Measurements from ENCODE around the gene HACD3.

DNA sequence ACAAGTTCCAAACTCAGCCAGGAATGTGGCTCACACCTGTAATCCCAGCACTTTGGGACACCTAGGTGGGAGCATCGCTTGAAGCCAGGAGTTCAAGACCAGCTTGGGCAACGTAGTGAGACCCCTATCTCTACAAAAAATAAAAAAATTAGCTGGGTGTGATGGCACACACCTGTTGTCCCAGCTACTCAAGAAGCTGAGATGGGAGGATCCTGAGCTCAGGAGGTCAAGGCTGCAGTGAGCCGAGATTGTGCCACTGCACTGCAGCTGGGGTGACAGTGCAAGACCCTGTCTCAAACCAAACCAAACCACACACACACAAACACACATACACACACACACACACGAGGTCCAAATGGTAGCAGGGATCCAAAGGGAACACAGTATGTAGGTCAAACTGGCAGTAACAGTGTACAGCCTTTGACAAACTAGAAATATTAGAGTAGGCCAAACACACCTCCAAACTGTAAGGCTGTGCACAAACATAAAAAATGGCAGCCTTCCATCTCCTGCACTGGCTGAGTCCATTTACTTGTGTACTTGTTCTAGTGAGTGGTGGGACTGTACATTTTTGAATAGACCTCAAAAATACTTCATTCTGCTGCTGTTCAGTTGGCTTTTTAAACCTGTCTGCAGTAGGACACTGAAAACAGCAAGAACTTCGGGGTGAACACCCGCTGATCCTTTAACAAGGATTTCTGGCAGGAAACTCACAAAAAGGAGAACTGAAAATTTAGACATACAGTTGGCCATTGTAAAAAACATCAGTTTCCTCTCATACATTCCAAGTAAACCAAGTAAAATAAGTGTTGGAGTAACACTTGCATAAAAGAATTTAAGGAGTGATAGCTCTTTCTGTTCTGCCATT is 47.1 kb downstream of the HACD3 start:
- TF ChIP-seq ZNF274 (IDR thresholded peaks at IDR 0.05; ENCODE audit: low read depth, low read length), result no peak
- no peak for TF ChIP-seq YY1 (IDR thresholded peaks at IDR 0.05; ENCODE audit: insufficient read depth, insufficient read length)
- no peak for TF ChIP-seq SUZ12 (IDR thresholded peaks at IDR 0.05; ENCODE audit: extremely low read depth, insufficient read depth, insufficient read length)
